DND-41 (cell line): ENCODE data around the gene VAMP2.

Source experiments
- CTCF ChIP-seq: IDR thresholded peaks from 2 replicates; pipeline ENCODE4 v1.5.1; 2012; ENCODE audit warnings: borderline replicate concordance, low read length, moderate library complexity, mild to moderate bottlenecking; ENCODE audit not compliant: poor library complexity, severe bottlenecking; ENCODE audit errors: extremely low read depth
- EZH2 ChIP-seq: IDR thresholded peaks from 3 replicates; pipeline ENCODE4 v1.6.1; 2012; ENCODE audit warnings: borderline replicate concordance, low read depth, mild to moderate bottlenecking, moderate library complexity, low read length, inconsistent platforms; ENCODE audit not compliant: severe bottlenecking

GRCh38 chr17:8144401-8145231 is 18.1 kb downstream of the VAMP2 start:
- TF ChIP-seq CTCF (no peak), EZH2 (no peak)
